NCI-H1048 (cell line): ENCODE results near the gene CES4A.
"Not testable (repeated sequence)": the region's sequence is repeated elsewhere in the genome, so short reads cannot be mapped to it uniquely, and the experiment has no call there.

Experiments
- DNase-seq: peaks from one replicate; lab custom pipeline; 2025; lab: John Stamatoyannopoulos, UW

Gene CES4A

DNA sequence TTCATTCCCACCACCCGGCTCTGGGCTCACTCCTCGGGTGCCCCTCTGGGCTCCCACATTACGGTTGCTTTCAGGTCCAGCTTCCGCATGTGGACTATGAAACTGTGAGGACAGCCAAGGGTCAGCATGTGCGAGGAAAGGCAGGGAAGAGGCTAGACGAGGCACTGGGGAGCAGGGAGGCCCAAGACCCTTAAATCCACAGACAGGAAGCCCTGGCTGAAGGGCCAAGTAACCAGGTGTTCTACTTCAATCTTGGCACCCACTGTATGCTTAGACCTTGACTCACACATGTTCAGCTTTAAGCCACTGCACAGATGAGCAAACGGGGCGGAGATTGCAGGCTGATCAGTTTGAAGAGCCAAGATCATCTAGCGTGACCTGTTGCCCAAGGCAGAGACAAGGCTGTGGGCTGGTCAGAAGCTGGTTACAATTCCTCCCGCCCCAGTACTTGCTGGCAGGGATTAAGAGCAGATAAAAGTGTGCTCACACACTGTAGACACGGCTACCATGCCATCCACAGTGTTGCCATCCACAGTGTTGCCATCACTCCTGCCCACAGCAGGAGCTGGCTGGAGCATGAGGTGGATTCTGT lies at the start of gene CES4A:
Gene CES4A (plus strand): TSS at position 393 of the 592 bp plus-strand sequence. CDS start 184 bp downstream, at position 577.
- DNase-seq = no peak

DNA sequence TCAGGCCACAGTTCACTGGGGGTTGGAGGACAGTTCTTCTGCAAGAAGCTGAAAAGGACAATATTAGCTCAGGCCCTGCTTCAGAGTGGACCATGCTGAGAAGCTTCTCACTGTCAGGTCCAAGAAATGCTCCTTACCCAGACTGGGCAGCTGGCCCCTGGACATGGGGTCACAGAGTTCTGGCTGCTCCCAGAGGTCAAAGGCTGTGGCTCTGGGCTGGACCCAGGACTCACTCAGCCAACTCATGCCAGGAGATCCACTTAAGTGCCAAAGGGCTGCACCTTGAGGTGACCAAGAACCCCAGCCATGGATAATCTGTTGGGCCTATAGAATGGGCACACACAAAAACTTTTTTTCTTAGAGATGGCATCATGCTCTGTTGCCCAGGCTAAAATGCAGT lies 49.0 kb upstream of the CES4A start:
- no peak for DNase-seq

DNA sequence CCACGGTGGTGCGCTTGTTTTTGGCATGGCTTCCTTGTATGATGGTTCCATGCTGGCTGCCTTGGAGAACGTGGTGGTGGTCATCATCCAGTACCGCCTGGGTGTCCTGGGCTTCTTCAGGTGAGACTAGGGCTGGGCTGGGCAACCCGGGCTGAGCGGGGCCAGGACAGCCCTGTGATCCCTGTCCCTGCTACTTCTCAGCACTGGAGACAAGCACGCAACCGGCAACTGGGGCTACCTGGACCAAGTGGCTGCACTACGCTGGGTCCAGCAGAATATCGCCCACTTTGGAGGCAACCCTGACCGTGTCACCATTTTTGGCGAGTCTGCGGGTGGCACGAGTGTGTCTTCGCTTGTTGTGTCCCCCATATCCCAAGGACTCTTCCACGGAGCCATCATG lies 48.2 kb upstream of the CES4A start:
- no peak for DNase-seq

DNA sequence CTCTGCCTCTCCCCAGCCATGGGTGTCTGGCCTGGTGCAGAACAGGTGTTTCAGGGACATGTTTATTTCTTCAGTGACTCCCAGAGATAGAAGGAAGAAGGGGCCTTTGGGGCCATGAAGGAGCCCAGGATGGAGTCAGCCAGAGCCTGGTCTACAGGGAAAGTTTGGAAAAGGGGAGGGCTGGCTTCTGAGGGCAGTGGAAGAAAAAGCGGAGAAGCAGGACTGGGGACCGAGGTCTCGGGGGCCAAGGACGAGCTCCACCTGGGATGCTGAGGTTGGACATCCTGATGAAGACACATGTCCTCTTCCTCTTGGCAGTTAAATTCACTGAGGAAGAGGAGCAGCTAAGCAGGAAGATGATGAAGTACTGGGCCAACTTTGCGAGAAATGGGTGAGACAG lies 45.4 kb upstream of the CES4A start:
- no peak for DNase-seq

DNA sequence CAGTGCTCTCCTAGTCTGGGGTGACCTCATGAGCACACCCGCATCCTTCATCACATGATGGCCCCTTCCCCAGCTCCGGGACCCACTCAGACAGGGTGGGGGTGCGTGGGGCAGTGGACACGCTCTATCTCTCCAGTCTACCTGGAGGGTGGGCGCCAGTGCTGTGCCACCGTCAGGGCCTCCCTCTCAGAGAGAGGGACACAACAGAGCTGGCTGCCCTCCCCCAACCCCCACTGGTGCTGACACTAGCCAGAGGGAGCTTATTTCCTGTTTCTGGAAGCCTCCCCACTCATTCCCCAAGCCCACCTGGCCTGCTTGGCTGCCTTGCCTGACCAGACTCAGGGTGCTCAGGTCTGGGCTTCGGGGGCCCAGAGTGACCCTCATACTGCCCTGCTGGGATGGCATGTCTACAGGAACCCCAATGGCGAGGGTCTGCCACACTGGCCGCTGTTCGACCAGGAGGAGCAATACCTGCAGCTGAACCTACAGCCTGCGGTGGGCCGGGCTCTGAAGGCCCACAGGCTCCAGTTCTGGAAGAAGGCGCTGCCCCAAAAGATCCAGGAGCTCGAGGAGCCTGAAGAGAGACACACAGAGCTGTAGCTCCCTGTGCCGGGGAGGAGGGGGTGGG lies 44.8 kb upstream of the CES4A start:
- no peak for DNase-seq

DNA sequence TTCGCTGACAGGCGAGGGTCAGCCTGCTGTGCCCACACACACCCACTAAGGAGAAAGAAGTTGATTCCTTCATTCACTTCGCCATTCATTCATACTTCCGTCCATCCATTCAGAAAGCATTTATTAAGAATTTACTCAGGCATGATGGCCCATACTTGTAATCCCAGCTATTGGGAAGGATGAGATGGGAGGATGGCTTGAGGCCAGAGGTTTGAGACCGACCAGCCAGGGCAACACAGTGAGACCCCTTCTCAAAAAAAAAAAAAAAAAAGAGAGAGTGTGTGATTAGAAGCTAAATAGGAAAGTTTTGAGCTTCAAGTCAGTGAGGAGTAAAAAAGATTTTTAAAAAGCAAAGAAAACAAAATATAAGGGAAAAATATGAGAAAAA lies 44.3 kb upstream of the CES4A start:
- no peak for DNase-seq

DNA sequence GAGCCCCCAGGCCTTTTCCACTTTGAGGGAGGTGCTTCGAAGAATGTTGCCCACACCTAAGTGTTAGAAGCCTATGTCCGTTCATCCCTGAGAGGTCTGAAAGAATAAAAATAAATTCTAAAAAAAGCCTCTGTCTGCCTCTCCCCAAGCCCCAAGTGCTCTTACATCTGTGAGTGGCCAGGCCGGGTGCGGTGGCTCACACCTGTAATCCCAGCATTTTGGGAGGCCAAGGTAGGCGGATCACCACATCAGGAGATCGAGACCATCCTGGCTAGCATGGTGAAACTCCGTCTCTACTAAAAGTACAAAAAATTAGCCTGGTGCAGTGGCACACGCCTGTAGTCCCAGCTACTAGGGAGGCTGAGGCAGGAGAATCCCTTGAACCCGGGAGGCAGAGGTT lies 43.4 kb upstream of the CES4A start:
- not testable (repeated sequence) for DNase-seq

DNA sequence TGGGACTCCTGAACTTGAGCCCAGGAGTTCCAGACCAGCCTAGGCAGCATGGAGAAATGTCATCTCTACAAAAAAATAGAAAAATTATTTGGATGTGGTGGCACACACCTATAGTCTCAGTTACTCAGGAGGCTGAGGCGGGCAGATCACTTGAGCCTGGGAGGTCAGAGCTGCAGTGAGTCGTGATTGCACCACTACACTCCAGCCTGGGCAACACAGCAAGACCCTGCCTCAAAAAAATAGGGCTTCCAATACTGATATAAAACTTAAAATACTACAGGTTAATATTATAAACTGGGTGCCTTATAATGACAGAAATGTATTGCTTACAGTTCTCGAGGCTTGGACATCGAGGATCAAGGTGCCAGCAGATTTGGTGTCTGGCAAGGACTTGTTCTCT lies 42.5 kb upstream of the CES4A start:
- no peak for DNase-seq

DNA sequence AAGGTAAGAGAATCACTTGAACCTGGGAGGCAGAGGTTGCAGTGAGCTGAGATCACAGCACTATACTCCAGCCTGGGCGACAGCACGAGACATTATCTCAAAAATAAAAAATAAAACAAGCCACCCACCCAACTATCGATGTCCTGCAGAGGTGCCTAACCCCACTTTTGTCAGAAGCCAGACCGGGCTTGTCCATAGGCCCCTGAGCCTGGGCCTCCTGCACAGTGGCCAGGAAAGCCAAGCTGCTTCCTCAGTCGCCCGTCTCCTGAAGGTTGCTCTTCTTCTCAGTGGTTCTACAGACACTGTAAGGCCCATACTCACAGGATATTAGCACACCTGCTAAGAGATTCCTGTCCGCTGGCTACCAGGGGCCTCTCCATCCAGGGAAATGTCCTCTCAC lies 41.8 kb upstream of the CES4A start:
- DNase-seq = no peak

DNA sequence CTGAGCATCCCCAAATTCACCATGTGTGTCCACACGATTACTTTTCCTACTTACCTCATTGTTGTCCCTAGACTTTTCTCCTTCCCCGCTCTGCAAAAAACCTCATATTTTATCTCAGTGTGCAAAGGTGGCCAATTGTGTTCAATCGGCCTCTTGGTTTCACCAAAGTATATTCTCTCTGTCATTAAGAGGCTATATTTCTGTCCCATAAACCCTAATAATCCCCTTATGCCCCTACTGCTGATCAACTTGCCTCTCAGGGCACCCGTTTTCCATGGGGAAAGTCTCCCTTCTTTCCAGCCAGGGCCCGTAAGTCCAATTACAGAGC lies 41.5 kb upstream of the CES4A start:
- no peak for DNase-seq

DNA sequence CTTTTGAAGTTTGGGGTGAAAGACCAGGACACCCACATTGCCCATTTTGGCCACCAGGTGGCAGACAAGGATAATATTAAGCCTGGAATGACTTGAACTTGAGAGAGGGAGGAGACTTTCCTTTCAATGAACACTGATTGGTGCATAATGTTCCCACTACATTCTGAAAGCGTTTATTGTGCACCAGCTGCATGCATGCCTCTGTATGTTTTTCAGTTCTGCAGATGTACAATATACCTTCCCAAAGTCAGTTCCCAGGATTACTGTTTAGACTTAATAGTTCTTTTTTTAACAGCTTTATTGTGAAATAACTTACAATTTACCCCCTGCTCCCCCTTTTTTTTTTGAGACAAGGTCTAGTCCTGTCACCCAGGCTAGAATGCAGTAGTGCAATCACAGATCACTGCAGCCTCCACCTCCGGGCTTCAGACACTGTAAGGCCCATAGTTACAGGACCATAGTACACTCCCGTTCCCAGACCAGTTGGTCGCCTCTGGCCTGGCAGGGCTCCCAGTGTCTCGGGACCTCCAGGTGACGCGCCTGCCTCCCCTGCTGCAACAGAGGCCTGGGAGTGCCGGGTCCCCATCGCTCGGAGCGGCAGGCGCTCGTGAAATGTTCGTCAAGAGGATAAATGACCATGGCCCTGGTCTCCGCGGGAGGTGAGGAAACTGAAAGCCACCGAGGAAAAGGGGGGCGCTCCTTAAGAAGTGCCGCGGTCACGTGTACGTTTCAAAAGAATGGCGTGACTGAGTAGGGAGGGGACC lies 40.9 kb upstream of the CES4A start:
- peak; percentile 1 for DNase-seq

DNA sequence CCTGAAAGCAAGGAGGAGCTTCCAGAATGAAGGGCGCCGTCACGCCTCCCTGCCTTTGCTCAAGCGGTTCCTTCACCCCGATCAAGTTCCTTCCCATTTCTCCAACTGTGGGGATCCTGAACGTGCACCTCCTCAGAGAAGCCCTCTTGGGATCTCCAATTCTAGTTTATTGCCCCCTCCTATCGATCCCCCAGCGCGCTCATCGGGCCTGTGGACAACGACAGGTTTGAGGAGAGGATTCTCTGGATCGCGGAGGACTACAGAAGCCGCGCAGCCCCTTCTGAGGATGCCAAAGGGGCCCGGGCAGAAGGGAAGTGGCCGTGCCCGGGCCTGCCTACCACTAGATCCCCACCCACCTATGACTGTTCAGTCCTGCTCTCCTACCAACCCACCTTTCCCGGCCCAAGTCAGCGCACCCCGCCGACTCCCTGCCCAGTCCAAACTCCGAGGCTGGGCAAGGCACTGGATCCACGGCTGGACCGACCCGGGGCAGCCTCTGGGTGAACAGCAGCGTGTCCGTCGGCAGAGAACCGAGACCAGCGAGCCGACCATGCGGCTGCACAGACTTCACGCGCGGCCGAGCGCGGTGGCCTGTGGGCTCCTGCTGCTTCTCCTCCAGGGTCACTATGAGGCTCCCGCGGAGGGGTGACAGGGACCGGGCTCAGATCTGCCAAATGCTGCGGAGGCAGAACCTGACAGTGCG lies 40.1 kb upstream of the CES4A start:
- DNase-seq = no peak

DNA sequence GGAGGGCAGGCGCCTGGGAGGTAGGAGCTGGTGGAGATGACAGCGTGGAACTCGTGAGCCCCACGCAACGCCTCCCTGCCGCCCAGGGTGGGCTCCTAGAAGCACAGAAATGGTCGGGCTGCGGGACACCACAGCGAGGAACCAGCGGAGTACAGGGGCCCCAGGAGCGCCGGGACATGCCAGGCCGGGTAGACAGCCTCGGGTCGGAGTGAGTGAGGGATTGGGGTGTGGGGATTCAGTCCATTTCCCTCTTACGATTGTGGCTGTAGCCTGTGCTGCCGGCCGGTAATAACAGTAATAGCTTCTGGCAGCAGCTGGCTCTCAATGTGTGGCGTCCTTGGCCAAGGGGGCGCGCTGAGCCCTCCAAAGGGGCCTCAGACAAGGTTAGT lies 39.6 kb upstream of the CES4A start:
- no peak for DNase-seq

DNA sequence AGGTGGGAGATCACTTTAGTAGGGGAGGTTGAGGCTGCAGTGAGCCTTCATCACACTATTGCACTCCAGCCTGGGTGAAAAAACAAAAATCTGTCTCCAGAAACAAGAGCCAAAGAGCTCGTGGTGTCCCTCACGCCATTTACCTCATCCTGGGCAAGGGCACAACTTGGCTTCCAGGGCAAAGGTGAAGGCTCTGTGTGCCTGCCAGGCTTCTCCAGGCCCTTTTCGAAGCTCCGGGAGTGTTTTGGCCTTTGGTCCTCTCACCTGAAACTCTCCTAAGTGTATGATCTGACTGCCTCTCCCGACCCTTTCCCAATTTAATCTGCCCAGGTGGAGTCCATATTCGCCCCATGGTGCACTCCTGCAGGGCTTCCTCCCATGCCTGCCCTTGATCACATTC lies 38.9 kb upstream of the CES4A start:
- no peak for DNase-seq

DNA sequence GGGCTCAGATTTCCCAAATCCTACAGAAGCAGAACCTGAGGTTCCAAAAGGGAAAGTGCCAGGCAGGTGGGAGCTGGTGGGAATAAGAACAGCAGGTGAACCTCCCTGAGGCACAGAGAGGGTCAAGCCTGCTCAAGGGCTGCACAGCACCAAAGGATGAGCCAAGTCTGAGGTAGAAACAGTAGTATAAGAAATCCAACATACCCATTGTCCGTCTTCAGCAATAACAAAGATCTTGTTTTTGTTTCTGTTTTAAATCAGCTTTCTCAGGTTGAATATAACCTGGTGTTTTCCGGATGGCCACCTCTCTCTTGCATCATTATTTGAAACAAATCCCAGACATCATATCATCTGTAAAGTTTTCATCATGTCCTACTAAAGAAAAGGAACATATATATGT lies 38.0 kb upstream of the CES4A start:
- DNase-seq = no peak

DNA sequence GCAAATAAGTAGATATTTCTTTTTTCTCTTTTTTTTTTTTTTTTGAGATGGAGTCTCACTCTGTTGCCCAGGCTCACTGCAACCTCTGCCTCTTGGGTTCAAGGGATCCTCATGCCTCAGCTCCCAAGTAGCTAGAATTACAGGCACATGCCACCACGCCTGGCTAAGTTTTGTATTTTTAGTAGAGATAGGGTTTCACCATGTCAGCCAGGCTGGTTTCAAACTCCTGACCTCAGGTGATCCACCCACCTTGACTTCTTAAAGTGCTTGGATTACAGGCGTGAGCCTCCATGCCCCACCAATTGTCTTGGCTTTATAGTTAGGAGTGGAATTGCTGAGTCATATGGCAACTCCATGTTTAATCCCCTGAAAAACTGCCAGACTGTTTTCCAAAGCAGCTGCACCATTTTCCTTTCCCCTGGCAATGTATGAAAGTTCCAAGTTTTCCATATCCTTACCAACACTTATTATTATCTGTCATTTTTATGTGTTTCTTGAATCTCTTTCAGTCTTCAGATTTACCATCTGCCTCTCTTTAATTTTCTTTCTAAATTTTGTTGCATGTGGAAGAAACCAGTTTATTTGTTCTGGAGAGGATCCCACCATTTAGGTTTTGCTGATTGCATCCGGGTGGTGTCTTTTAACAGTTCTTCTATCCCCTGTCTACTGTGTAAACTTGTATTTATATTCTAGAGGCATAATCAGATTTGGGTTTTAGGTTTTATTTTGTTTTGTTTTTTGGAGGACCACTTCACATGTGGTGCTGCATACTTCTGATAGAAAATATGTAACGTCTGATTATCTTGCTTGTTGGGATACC lies 37.2 kb upstream of the CES4A start:
- DNase-seq = no peak

DNA sequence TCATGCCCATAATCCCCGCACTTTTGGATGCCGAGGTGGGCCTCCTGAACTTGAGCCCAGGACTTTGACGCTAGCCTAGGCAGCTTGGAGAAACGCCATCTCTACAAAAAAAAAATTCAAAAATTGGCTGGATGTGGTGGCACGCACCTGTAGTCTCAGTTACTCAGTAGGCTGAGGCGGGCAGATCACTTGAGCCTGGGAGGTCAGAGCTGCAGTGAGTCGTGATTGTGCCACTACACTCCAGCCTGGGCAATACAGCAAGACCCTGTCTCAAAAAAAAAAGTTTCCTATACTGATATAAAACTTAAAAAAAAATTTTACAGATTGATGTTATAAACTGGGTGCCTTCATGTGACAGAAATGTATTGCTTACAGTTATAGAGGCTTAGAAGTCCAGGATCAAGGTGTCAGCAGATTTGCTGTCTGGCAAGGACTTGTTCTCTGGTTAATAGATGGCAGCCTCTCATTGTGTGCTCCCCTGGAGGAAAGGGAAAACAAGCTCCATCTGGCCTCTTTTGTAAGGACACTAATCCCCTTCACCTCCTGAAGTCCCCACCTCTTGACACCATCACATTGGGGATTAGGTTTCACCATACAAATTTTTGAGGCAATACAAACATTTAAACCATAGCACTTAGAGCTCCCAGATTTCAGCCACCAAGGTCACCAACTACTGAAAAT lies 35.8 kb upstream of the CES4A start:
- no peak for DNase-seq

DNA sequence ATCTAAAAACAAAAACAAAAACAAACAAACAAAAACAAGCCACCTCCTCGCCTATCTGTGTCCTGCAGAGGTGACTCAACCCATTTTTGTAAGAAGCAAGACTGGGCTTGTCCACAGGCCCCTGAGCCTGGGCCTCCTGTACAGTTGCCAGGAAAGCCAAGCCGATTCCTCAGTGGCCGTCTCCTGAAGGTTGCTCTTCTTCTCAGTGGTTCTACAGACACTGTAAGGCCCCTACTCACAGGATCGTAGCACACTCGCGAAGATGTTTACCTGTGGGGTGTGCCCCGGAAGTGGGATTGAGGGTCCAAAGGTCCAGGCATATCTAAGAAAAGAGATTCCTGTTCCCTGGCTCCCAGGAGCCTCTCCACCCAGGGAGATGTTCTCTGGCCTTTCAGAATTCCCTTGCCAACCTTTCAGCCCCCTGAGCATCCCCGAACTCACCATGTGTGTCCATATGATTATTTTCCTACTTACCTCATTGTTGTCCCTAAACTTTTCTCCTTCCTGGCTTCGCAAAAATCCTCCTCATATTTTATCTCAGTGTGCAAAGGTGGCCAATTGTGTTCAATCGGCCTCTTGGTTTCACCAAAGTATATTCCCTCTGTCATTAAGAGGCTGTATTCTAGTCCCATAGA lies 34.8 kb upstream of the CES4A start:
- no peak for DNase-seq

DNA sequence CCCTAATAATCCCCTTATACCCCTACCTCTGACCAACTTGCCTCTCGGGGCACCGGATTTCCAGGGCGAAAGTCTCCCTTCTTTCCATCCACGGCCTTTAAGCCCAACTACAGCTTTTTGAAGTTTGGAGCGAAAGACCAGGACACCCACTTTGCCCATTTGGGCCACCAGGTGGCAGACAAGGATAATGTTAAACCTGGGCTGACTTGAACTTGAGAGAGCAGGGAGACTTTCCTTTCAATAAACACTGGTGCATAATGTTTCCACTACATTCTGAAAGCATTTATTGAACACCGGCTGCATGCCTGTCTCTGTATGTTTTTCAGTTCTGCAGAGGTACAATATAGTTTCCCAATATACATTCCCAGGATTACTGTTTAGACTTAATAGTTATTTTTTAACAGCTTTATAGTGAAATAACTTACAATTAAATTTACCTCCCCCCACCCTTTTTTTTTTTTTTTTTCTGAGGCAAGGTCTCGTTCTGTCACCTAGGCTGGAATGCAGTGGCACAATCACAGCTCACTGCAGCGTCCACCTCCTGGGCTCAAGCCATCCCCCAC lies 34.2 kb upstream of the CES4A start:
- peak; percentile 19 for DNase-seq

DNA sequence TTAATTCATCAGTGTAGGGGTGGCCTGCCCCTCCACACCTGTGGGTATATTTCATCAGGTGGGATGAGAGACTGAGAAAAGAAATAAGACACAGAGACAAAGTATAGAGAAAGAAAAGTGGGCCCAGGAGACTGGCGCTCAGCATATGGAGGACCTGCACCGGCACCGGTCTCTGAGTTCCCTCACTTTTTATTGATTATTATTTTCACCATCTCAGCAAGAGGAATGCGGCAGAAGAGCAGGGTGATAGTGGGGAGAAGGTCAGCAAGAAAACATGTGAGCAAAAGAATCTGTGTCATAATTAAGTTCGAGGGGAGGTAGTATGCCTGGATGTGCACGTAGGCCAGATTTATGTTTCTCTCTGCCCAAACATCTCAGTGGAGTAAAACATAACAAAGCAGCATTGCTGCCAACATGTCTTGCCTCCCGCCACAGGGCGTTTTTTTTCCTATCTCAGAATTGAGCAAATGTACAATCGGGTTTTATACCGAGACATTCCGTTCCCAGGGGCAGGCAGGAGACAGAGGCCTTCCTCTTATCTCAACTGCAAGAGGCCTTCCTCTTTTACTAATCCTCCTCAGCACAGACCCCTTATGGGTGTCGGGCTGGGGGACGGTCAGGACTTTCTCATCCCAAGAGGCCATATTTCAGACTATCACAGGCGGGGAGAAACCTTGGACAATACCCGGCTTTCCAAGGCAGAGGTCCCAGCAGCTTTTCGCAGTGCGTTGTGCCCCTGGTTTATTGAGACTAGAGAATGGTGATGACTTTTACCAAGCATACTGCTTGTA lies 32.8 kb upstream of the CES4A start:
- DNase-seq = not testable (repeated sequence)
